Hematopoietic multipotent progenitor cell treated with erythropoietin and hydrocortisone succinate and interleukin-3 and kit ligand, for 17 days (in vitro differentiated cells): ENCODE data around the gene GOLGA6L10.
"Not testable (repeated sequence)": the region's sequence is repeated elsewhere in the genome, so short reads cannot be mapped to it uniquely, and the experiment has no call there.

Source experiments
- DNase-seq: peaks from one replicate; pipeline ENCODE4 v3.0.0-alpha.2; 2015; ENCODE audit warnings: low spot score

GOLGA6L10 gene

DNA sequence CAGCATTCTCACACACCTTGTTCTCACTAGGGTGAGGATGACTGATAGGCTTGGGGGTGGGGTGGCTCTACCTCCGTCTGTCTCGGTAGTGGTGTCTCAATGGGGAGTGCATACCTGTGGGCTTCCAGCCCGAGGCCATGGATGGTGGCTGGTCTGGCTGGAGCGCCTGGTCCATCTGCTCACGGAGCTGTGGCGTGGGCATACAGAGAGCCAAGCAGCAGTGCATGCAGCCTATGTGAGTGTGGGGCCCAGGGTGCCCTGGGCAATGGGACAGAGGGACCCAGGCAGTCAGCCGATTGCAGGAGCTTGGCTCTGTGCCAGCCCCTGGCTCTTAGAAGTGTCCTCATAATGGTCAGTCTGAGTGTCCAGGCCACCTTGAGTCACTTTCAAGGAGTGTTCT lies 31.8 kb downstream of the GOLGA6L10 start:
- not testable (repeated sequence) for DNase-seq

DNA sequence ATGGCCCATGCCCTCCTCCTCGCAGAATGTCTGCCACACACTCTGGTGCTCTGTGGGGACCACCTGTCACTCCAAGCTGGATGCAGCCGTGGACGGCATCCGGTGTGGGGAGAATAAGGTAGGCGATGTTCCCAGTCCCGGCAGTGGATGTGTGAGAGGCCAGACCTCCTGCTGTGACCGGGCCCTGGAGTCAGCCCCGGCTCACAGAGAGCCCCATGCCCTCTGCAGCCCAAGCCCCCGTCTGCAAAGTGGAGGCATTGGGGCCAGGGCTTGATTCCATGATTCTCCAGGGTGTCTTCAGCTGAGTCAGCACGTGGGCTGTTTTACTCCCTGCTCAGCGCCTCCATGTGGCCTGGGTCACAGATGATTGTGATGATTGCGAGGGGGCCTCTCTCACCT lies 32.2 kb downstream of the GOLGA6L10 start:
- no peak for DNase-seq

DNA sequence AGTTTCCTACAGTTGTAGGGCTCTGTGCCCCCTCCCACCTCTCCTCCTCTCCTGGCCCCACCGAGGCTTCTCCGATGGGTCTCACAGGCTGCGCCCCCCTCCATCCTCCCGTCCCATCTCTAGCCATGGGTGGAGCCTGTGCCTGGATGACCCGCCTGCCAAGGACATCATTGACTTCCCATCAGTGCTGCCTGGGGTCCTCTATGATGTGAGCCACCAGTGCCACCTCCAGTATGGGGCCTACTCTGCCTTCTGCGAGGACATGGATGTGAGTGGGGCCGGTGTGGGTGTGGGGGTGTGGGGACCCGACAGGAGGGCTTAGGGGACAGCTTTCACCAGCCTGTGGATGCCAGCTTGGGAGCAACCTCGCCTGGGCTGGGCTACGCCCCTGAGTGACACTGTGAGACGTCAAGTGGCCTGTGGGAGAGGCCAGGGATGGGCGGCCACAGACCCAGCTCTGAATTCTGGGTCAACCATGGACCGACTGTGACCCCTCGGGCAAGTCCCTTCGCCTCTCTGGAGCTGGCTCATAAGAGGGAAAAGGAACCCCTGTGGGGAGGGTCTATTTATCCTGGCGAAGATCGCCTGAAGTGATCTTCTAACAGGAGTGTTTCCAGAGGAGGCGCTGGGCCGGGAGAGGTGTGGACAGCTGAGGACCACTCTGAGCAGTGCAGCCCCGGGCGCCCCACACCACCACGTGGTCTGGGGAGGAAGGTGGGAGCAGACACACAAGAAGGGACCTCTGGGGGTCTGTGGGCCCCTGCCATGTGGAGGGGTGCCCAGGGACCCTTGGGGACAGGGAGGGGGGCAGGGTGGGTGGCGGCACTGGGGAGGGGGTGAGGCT lies 32.8 kb downstream of the GOLGA6L10 start:
- not testable (repeated sequence) for DNase-seq

DNA sequence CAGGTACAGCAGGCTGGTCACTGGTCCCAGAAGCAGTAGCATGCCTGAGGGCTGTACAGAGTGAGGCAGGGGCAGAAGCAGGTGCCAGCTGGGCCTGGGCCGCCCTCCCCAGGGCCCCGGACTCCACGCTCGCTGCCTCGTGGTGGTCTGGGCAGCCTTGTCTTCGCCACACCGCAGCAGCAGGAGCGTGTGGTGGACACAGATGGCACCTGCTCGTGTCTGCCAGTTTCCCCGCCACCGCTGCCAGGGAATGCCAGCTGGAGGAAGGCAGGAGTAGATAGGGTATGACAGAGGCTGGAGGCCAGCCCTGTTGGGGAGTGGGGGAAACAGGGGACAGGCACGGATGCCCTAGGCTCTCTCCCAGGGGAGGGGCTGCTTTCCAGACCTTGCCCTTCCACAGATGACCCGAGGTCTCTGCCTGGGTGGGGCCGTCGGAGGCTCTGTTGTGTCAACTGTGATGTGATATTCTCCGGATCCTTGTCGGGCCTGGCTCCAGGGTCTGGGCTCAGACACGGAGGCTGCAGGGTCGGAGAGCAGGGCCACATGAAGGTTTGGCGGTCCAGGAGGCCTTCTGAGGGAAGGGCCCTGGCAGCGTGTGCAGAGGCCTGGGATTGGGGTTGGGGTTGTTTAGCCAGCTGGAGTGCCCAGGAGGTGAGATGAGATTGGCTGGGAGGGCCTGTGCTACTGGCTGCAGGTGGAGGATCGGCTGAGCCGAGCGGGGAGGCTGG lies 33.6 kb downstream of the GOLGA6L10 start:
- no peak for DNase-seq

DNA sequence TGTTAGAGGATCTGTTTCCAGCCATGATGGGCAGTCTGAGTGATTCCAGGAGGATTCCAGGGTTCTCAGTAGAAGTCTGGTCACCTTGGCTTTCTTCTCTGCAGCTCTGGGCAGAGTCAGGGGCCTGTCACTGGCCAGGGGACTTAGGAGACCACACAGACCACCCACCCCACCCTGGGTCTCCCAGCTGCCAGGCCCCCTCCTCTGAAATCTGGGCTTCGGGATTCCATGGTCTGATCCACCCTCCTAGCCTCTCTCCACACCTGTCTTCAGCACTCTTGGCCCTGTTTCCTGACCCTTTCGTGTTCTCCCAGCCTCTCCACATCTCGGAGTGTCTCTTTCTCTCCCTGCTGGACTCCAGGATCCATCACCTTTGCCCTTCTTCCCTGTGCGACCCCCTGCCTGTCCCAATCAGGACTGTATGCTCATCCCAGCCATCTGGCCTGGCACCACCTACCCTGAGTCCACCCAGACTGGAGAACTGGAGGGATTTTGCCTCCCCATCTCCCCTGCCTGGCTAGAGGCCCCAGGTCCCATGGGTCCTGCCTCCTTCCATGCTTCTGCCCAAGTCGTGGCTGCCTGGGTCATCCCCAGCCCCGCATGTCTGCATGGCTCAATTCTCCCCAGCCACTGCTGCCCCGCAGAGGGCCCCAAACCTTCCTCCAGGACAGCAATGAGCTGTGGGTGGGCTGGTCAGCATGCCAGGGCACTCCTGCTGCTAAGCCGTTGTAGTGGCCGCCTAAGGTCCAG lies 34.3 kb downstream of the GOLGA6L10 start:
- no peak for DNase-seq

DNA sequence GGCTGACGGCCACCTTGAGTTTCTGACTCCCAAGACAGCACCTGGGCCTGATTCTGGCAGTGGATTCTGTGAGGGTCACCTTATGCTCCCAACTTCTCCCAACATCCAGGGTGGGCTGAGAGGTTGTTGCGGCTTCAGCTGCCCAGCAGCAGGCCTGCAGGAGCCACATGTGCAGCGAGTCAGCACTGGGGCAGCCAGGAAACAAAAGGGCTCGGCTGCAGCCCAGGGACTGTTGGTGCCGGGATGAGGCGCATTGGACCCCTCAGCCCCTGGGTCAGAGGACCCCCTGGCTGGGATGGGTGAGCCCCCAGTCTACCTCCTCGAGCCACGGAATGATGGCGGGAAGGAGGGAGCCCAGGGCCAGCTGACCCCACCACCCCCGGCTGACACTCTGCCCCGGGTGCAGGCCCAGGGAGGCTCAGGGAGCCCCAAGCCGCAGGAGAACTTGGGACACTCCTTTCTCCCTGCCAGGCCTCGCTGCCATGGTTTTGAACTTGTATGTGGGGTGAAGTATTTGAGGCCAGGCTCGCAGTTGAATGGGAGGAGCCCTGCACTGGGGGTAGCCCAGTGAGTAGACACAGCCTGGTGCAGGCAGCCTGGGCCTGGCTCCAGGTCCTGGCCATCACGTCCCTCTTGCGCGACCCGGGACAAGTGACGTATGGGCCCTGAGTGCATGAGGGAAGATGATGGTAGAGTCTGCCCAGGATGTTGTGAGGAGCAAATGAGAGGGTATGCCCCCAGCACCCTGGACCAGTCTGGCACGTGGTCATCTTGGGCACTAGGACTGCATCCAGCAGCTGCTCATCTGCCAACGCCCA lies 35.1 kb downstream of the GOLGA6L10 start:
- not testable (repeated sequence) for DNase-seq

DNA sequence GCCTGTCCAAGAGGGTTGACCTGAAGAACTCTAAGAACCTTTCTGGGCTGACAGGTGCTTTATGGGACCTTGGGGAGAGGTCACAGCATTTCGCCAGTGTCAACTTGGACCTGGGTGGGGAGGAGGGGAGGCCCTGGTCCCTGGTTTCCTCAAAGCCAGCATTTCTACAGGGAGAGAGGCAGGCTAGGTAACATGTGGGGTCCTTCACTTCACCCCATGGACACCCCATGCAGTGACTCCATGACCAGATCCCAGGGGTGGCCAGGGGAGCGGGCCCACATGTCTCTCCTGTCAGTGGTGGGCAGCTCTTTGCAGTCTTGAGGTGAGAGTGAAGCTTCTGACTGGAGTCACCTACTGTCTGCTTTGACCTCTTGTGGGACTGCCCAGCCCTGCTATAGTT lies 35.8 kb downstream of the GOLGA6L10 start:
- DNase-seq, result no peak

DNA sequence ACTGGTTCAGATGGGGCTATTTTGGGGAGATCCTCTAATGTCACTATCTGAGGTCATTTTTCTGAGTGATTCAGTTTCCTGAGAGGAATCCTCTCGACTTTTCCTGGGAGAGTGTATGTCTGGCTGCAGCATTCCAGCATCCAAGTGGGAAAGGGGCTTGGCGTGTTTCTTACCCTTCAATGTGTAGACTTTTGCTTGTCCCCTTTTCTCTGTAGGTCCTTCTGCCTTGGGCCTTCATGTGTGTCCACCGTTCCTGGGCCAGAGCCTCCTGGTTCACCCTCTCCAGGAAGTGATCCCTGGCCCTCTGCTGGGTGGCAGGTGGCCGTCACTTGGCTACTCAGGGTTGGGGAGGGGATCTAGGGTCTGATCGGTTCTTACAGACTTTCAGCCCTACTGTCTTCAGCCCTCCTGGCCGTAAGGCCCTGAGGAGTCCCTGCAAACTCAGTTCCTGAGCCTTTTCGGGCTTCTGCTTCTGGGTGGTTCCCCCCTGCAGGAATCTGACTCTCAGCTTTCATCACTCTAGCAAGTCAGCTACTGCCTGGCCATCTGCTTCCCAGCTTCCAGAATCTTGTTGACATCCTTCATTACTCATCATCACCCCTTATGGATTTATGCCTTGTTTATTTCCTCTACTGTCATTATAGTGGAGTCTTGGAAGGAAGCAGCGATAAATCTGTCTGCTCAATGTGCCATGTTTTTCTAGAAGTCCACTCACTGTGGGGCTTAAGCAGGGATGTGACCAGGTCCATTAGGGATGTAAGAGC lies 36.5 kb downstream of the GOLGA6L10 start:
- no peak for DNase-seq

DNA sequence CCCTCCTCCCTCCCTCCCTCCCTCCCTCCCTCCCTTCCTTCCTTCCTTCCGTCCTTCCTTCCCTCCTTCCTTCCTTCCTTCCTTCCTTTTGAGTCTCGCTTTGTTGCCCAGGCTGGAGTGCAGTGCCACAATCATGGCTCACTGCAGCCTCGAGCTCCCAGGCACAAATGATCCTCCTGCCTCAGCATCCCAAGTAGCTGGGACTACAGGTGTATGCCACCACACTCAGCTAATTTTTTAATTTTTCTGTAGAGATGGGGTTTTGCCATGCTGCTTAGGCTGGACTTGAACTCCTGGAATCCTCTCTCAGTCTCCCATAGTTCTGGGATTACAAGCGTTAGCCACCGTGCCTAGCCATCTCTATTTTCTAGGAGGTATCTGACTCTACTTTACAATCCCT lies 38.0 kb downstream of the GOLGA6L10 start:
- DNase-seq, result not testable (repeated sequence)

DNA sequence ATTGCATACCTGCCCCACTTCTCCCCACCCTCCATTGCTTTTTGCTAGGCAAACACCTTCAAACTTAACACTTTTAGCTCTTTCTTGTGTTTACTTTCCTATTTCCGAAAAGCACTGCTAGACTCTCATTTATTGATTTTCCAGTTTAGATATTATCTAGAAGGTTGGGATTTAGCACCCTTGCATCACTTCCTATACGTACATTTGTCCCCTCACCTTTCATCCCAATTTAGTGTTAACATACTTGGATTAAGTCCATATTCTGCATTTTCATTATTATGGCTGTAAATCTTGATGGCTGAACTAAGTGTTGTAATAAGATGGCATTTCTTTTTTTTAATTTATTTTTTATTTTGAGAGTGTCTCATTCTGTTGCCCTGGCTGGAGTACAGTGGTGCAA lies 39.5 kb downstream of the GOLGA6L10 start:
- no peak for DNase-seq

DNA sequence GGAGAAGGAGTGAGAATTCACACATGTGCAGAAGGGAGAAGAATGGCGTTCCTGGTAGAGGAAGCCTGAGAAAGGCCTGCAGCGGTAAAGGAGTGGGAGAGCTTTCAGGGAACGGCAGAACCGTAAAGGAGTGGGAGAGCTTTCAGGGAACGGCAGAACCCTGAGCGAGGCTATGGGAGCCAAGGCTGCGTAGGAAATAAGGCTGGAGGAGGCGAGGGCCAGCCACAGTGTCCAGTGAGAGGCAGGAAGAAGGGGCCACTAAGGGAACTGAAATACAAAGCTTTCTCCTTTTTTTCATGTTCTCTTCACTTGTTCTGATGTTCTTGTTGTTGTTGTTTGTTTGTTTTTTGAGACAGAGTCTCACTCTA lies 41.6 kb downstream of the GOLGA6L10 start:
- DNase-seq, result no peak

DNA sequence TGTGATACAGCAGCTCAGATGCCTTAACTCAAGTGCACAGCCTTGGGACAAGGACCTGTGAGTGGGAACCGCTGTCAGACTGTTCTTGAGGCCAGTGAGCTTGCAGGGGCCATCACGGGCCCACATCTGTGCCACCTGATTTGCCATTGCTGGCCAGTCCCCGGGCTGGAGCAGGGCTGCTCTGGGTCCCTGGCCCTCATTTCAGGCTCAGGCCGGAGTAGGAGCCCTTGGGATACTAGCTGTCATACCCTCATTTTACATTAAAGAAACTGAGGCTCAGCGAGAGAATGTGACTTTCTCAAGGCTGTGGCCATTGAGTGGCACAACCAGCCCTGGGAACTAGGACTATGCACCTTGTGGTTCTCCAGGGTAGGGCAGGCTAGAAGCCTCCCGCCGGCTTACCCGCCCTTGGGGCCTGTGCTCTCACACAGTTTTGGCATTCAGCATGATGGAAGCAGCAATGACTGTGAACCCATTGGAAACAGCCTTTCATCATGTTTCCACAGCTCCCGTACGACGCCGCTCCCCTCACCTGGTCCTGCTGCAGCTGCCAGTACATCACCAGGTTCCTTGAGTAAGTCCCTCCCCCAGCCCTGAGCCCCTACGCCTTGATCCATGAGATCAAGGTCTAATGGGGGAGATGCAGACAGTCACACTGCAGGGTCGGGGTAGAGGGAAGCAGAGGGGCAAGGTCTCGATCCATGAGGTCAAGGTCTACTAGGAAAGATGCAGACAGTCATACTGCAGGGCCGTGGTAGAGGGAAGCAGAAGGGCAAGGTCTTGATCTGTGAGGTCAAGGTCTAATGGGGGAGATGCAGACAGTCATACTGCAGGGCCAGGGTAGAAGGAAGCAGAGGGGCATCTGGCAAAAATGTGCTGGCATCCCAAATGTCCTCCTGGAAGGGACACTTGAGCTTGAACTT lies 42.2 kb downstream of the GOLGA6L10 start:
- no peak for DNase-seq

DNA sequence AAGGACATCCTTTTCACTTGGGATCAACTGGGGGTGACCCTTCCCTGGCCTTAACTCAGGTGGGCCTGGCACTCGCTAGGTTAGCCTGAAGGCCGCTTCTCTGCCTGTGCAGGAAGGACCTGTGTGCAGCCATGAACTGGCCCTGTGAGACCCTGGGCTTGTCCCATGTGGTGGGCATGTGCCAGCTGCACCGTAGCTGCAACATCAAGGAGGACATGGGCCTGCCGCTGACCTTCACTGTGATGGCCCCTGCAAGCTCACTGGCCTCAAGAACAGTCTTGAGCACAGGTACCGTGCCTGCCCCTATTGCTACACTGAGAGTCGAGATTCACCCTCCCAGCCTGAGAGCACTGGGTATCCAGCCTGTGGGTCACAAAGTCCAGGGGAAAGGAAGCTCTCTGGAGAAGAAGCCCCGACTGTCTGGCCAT lies 43.6 kb downstream of the GOLGA6L10 start:
- no peak for DNase-seq

DNA sequence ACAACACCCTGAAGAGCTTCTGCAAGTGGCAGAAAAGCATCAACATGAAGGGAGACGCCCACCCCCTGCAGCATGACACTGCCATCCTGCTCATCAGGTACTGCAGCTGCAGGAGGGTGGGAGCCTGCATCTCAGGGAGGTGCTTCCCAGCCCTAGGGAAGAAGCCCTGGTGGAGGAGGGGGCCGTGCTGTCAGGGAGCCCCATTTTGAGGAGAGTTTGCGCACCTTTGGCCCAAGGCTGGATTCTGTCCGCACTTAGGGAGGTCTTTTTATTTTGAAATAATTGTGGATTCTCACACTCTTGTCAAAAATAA lies 44.5 kb downstream of the GOLGA6L10 start:
- no peak for DNase-seq

DNA sequence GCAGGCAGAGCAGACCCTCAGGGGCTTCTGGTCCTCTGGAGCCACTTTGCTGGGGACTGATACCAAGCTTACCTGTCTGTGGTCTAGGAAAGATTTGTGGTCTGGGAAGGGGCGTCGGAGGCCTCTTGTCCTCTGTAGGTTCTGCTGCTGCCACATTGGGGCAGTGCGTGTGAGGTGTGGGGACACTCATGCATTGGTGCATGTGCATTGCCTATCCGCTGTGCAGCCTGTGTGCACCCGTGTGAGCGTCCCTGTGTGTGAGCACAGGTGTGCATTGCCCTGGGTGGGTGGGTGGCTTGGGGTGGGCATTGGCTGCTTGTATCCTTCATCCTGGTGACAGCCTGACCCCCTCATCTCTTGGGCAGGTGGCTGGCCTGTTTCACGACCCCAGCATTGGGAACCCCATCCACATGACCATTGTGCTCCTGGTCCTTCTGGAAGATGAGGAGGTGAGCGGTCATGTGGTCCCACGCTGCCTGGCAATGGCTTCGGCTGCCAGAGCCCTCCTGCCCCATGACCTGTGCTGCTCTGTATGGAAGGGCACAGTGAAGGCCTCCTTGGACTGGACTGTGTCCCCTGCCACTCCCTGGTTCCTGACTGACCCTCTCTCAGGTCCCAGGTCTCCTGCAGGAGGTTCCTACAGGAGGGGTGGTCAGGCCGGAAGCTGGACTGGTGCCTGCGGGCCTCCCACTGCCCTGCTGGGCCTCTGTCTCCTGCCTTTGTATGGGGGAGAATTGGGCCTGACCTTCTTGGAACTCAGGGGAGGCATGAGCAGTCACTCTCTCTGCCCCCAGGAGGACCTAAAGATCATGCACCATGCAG lies 45.1 kb downstream of the GOLGA6L10 start:
- DNase-seq, result no peak

DNA sequence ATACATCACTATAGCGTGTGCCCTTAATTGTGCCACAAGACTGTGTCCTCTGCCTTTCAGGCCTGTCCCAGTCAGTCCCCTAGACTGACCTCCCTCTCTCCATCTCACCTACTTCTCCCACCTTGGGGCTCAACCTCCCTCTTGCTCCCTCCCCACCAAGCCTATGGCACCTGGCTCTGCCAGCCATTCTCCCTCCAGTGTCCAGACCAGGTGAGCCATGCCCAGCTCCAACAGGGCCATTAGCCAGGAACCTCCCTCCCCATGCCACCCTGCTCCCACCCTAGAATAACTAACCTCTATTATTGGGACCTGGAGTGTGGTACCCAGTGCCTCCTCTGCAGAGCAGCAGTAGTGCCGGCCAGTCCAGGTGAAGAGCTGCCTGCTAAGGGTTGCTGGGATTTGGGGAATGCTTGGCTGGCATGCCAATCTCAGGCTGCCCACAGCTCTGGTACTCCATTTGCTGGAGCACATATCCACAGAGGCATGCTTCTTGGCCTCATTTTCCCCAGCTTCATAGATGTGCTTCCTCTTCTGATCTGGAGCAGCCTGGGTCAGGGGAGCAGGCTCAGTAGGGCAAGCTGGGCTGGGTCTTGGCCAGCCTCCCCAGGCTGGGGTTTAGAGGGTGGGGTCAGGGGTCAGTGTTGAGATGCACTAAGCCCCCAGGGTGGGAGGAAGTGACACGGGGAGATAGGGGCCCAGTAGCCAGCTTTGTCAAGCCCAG lies 47.8 kb downstream of the GOLGA6L10 start:
- no peak for DNase-seq

DNA sequence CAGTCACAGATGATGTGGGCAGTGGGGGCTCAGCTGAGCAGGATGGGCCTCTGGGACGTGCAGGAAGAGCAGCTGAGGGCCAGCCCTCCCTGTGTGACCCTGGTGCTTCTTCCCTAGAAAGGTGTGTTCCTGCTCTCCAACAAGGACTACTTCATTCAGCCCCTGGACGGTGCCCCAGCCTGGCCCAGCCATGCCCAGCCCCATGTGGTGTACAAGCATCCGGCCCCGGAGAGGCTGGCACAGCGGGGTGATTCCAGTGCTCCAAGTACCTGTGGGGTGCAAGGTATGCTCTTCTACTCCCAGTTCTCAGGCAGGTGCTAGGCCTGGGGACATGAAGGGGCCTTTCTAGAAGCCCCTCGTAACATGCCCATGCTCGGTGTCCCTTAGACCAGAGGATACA lies 48.4 kb downstream of the GOLGA6L10 start:
- DNase-seq, result no peak

DNA sequence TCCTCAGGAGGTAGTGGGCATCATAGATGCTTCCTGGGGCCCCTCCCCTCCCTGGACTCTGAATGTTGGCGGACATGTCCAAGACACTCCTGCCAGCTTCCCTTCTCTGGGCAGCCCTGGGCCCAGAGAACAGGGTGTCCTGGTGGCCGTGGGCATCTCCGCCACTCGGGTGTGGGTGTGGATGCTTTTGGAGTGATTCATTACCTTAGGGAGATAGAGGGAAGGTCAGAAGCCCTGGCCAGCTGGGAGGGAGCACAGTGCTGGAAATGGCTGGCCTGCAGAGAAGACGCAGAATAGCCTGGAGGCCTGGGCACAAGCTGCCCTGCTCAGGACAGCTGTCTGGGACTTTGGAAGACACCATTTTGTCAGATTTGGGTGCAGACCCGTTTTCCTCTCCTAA lies 48.9 kb downstream of the GOLGA6L10 start:
- DNase-seq, result not testable (repeated sequence)

DNA sequence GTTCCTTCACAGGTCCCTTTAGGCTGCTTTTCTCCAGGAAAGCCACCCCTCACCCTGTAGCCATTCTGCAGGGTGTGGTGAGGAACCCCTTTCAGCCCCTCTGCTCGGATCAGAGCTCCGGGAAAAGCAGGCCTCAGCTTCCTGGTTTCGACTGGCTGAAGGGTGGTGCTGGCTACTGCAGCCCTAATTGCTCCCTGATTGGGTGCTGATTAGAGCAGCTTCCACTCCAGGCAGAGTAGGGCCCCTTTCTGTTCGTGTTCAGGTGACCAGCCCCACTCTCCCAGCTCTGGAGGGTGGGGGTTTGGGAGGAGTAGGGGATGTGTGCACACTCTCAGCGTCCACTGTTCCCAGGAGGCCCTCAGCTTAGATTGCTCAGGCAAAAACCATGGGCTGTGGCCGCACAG lies 49.8 kb downstream of the GOLGA6L10 start:
- DNase-seq, result not testable (repeated sequence)
